Duodenal mucosa (tissue), 2 donors: ENCODE measurements around the gene COX6A1.
"Not testable (repeated sequence)": the region's sequence is repeated elsewhere in the genome, so short reads cannot be mapped to it uniquely, and the experiment has no call there.

Source experiments
- H3K27ac ChIP-seq: one replicate; pipeline ENCODE4 v1.7.0; 2013; ENCODE audit warnings: low read depth, low read length
- H3K27me3 ChIP-seq, 2 donors: one replicate each; pipeline ENCODE4 v1.7.0; 2013; ENCODE audit warnings: low read length in 2 of 2, control low read depth in 1 of 2; ENCODE audit not compliant: insufficient read depth in 2 of 2, control insufficient read depth in 1 of 2
- H3K36me3 ChIP-seq, 2 donors: one replicate each; pipeline ENCODE4 v1.7.0; 2013; ENCODE audit warnings: low read length in 2 of 2, control low read depth in 1 of 2; ENCODE audit not compliant: insufficient read depth in 2 of 2, control insufficient read depth in 1 of 2
- H3K4me1 ChIP-seq, 2 donors: one replicate each; pipeline ENCODE4 v1.7.0; 2013; ENCODE audit warnings: low read length in 2 of 2, control low read depth in 1 of 2; ENCODE audit not compliant: insufficient read depth in 2 of 2, control insufficient read depth in 1 of 2
- H3K4me3 ChIP-seq, 2 donors: one replicate each; pipeline ENCODE4 v1.7.0; 2013; ENCODE audit warnings: low read length in 2 of 2, low read depth in 1 of 2
- H3K9ac ChIP-seq, 2 donors: one replicate each; pipeline ENCODE4 v1.7.0; 2013; ENCODE audit warnings: low read length in 2 of 2, low read depth in 1 of 2
- H3K9me3 ChIP-seq, 2 donors: one replicate each; pipeline ENCODE4 v1.7.0; 2013; ENCODE audit warnings: low read length in 2 of 2, control low read depth in 1 of 2; ENCODE audit not compliant: control insufficient read depth in 1 of 2

Gene COX6A1

GRCh38 chr12:120479458-120479857, 41.5 kb downstream of the COX6A1 start:
- H3K27ac ChIP-seq, result no peak overlapping the region

DNA sequence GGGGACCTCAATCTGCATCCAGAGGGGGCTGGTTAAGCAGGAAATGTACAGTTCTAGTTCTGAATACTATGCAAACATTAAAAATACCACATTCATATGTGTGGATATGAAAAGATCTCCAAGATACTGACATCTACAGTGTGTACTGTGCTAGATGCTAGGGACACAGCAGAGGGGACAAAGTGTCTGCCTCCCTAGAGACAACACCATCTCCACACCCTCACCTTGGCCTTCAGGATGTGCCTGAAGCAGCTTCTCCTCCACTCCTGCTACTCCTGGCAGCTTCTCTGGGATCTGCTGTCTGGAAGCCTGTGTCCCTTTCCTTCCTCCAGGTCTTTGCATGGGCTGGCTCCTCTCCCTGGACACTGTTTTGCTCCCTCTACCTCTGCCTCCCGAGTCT, 42.3 kb downstream of the COX6A1 start:
- no peaks in the 10 kb centered on the region for H3K27me3 ChIP-seq
- H3K9ac ChIP-seq, result no peak overlapping the region
- H3K27ac ChIP-seq, result no peak overlapping the region
- H3K36me3 ChIP-seq, result no peaks in the 10 kb centered on the region
- H3K9me3 ChIP-seq, result no peaks in the 10 kb centered on the region
- no peak overlapping the region for H3K4me3 ChIP-seq
- no peaks in the 10 kb centered on the region for H3K4me1 ChIP-seq

More at GRCh38 chr12:120479458-120479857, 41.5 kb downstream of the COX6A1 start:
- Histone ChIP-seq H3K4me3 (no peak overlapping the region), H3K9me3 (no peaks in the 10 kb centered on the region), H3K36me3 (no peaks in the 10 kb centered on the region), H3K9ac (no peak overlapping the region), H3K4me1 (no peaks in the 10 kb centered on the region), H3K27me3 (no peaks in the 10 kb centered on the region)

DNA sequence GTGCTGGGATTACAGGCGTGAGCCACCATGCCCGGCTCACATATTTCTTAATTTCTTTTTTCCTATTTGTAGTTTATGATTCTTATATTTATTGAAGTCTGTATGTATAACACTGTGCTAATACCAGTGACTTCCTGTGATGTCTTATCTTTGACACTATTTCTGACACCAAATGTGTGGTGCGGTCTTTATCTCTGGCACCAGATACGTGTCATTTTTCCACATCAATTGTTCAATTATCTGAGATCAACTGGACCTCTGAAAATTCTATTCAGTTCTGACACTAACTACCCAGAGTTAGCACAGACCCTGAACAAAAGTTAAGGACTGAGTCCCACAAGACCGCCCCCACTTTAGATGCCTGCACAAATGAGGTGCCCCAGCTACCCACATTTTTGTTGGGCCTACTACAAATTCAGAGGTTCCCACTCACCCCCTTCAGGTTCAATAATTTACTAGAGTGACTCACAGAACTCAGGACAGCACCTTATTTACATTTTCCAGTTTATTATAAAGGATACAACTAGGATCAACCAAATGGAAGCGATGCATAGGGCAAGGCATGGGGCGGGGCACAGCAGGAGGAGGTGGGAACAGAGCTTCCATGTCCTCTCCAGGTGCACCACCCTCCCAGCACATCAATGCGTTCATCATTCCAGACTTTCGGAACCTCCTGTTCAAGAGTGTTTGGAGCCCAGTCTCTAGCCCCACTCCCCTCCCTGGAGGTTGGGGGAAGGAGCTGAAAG, 43.3 kb downstream of the COX6A1 start:
- H3K4me1 ChIP-seq, result no peaks in the 10 kb centered on the region
- no peaks in the 10 kb centered on the region for H3K36me3 ChIP-seq
- no peaks in the 10 kb centered on the region for H3K27me3 ChIP-seq
- no peak overlapping the region for H3K27ac ChIP-seq
- no peaks in the 10 kb centered on the region for H3K9me3 ChIP-seq
- no peak overlapping the region for H3K4me3 ChIP-seq
- H3K9ac ChIP-seq, result no peak overlapping the region

DNA sequence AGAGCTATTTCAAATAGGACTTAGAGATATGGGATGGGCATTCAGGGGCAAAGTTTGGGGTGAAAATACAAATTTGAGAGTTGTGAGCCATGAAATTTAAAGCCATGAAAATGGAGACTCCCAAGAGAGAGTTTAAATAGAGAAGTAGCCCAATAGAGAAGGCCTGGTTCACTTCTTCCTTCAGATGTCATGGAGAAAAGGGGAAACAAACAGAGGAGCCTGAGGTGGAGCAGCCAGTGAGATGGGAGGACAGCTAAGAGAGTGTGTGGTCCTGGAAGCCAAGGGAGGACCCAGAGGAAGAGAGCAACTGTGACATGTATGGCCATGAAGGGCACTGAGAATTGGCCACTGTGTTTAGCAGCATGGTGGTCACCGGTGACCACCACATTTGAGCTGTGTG, 45.7 kb downstream of the COX6A1 start:
- no peaks in the 10 kb centered on the region for H3K4me1 ChIP-seq
- H3K9me3 ChIP-seq, result no peaks in the 10 kb centered on the region
- H3K27ac ChIP-seq, result no peak overlapping the region
- H3K36me3 ChIP-seq, result no peaks in the 10 kb centered on the region
- no peak overlapping the region for H3K4me3 ChIP-seq
- H3K9ac ChIP-seq, result no peak overlapping the region
- H3K27me3 ChIP-seq, result no peaks in the 10 kb centered on the region

- Histone ChIP-seq H3K9me3 (no peaks in the 10 kb centered on the region), H3K27me3 (no peaks in the 10 kb centered on the region), H3K4me3 (no peak overlapping the region), H3K9ac (no peak overlapping the region), H3K27ac (no peak overlapping the region), H3K4me1 (no peaks in the 10 kb centered on the region), H3K36me3 (peaks cover 0 to 8% of the 10 kb centered on the region in 2 donors)
These were observed 48.3 kb downstream of the COX6A1 start for GRCh38 chr12:120485961-120486881.

DNA sequence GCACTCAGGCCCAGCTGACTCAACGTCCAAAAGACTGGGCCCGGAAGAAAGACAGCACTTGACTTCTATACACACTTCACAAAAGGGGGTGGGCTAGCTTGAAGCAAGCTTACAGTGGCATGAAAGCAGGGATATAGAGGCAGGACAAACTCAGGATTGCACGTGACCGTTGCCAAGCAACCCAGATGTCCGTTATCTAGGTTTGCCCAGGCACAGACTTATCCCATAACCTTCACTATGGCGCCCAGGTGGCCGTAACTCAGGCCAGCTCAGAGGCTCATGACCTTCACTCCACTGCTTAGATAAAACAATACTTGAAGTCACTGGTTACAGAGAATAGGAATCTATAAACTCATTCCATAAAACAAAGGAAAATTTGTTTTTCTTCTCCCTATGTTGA, 49.6 kb downstream of the COX6A1 start:
- not testable (repeated sequence) for H3K27ac ChIP-seq

DNA sequence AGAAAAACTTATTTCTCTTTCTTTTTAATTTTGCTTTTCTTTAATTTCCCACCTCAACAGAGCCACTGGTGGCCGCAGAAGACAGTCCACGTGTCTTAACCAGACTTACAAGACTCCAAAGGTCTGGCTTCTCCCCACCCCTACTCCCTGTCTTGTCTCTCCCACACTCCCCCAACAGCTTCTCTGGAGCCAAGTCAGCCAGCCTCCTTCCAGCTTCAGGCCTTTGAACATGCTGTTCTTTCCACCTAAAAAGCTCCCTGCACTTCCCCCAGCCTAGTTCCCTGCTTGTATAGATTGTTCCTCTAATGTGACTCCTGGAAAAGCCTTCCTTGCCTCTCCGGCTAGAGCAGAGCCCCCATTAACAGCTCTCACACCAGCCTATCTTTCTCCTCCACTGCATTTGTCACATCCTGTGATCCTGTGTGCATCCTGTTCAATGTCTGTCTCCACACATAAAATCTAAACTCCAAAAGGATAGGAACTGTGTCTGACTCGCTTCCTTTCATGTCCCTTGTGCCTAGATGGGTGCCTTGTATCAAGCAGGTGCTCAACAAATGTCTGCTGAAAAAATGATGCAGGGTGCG, 50.2 kb downstream of the COX6A1 start:
- no peak overlapping the region for H3K27ac ChIP-seq
- H3K9ac ChIP-seq, result no peak overlapping the region

More for the DNA sequence above, 49.6 kb downstream of the COX6A1 start:
- not testable (repeated sequence) for H3K27me3 ChIP-seq, H3K4me3 ChIP-seq, H3K4me1 ChIP-seq, H3K9me3 ChIP-seq, H3K36me3 ChIP-seq, H3K9ac ChIP-seq

DNA sequence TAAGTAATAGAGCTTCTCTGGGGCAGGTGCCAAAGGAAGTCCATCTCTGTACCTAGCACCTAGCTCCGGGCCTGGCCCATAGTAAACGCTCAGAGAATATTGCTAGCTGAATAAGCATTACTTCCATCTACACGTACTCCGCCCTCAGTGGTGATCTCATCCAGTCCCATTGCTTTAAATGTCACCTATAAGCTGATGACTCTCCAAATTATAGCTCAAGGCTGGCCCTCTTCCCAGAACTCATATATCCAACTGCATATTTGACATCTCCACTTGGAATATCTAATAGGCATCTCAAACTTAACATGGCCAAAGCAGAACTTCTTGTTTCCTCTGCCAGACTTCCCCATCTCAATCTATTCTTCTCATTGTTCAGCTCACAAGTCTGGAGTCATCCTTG, 51.1 kb downstream of the COX6A1 start:
- peaks cover 0 to 8% of the 10 kb centered on the region in 2 donors for H3K36me3 ChIP-seq
- H3K27me3 ChIP-seq, result no peaks in the 10 kb centered on the region
- no peak overlapping the region for H3K4me3 ChIP-seq
- no peaks in the 10 kb centered on the region for H3K4me1 ChIP-seq
- no peak overlapping the region for H3K9ac ChIP-seq
- H3K9me3 ChIP-seq, result no peaks in the 10 kb centered on the region
- H3K27ac ChIP-seq, result no peak overlapping the region

More for the DNA sequence above, 50.2 kb downstream of the COX6A1 start:
- Histone ChIP-seq H3K4me1 (no peaks in the 10 kb centered on the region), H3K27me3 (no peaks in the 10 kb centered on the region), H3K36me3 (peaks cover 0 to 8% of the 10 kb centered on the region in 2 donors), H3K9me3 (no peaks in the 10 kb centered on the region), H3K4me3 (no peak overlapping the region)

DNA sequence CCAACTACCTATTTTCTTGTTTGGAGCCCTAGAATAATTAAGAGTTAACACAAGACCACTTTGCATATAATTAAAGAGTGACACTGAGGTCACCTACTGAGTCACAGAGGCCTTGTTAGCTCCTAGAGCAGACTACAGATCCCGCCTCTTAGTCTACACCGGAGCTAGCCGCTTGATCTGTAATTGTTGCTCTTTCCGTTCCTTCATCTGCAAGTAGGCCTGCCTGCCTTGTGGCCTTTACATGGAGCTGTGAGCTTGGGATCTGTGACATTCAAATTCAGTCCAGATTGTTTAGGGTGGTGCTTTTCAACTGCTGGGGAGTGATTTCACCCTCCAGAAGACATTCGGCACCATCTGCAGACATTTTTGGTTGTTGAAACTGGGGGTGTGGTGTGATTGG, 52.4 kb downstream of the COX6A1 start:
- Histone ChIP-seq H3K4me1 (peaks cover 5 to 7% of the 10 kb centered on the region in 2 donors), H3K27me3 (no peaks in the 10 kb centered on the region), H3K9me3 (no peaks in the 10 kb centered on the region), H3K9ac (no peak overlapping the region), H3K4me3 (no peak overlapping the region), H3K27ac (no peak overlapping the region), H3K36me3 (peaks cover 0 to 8% of the 10 kb centered on the region in 2 donors)
